ENCODE data around the gene MTHFR. TPM values are rescaled to one million over a fixed set of nuclear protein-coding genes. Genes with fewer than 3 reads are reported as not detected.

Gene MTHFR
- total RNA-seq, 2 donors from 2014 or later = 22.3 to 30.0 TPM

DNA sequence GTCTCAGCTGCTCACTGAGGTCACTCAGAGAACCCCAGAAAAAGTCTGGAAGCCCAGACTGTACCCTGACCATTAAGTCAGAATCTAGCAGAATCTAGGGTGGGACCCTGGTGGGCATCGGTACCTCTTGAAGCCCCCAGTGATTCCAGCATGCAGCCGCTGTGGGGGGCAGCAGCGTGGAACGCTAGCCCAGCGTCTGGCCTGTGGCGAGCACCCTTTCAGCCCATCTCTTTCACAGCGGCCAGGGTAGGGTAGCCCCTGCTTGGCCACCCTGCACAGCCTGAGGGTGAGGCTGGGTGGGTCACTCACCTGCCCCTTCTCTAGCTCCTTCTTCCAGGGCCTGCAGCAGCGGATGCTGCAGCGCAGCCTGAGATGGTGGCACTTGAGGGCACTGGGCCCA is 27.4 kb downstream of the MTHFR start:
- H3K36me3 Mint-ChIP-seq (ENCODE audit: low read depth) = no peaks in the 10 kb centered on the region
- 92 to 96% methylated on average over 4 to 9 of the region's 9 CpGs for WGBS, 2 experiments (ENCODE audit: insufficient coverage in 1 of 2, insufficient read length in 1 of 2)
- H3K4me1 ChIP-seq (ENCODE audit: control insufficient read depth, insufficient read depth, low read length) = no peaks in the 10 kb centered on the region
- H3K27ac Mint-ChIP-seq = no peak overlapping the region
- H3K4me3 Mint-ChIP-seq = no peak overlapping the region
- no peak overlapping the region for H3K9ac ChIP-seq (ENCODE audit: extremely low read depth, low read length, poor library complexity, severe bottlenecking)
- no peaks in the 10 kb centered on the region for H3K27me3 Mint-ChIP-seq (ENCODE audit: insufficient read depth)
- no peaks in the 10 kb centered on the region for H3K9me3 ChIP-seq (ENCODE audit: control insufficient read depth, low read length)
- no peaks in the 10 kb centered on the region for H3K36me3 ChIP-seq (ENCODE audit: control insufficient read depth, insufficient read depth, low read length)
- H3K4me3 ChIP-seq (ENCODE audit: low read length) = no peak overlapping the region
- TF ChIP-seq, protein P1, sequence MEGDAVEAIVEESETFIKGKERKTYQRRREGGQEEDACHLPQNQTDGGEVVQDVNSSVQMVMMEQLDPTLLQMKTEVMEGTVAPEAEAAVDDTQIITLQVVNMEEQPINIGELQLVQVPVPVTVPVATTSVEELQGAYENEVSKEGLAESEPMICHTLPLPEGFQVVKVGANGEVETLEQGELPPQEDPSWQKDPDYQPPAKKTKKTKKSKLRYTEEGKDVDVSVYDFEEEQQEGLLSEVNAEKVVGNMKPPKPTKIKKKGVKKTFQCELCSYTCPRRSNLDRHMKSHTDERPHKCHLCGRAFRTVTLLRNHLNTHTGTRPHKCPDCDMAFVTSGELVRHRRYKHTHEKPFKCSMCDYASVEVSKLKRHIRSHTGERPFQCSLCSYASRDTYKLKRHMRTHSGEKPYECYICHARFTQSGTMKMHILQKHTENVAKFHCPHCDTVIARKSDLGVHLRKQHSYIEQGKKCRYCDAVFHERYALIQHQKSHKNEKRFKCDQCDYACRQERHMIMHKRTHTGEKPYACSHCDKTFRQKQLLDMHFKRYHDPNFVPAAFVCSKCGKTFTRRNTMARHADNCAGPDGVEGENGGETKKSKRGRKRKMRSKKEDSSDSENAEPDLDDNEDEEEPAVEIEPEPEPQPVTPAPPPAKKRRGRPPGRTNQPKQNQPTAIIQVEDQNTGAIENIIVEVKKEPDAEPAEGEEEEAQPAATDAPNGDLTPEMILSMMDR (conservative IDR thresholded peaks at IDR 0.05) = no peak
- DNase-seq = no peak
- H3K27me3 ChIP-seq (ENCODE audit: control insufficient read depth, insufficient read depth, low read length, poor library complexity, severe bottlenecking) = no peaks in the 10 kb centered on the region
- H3K9me3 Mint-ChIP-seq = no peaks in the 10 kb centered on the region
- no peak overlapping the region for H3K27ac ChIP-seq (ENCODE audit: low read depth, low read length)
- H3K4me1 Mint-ChIP-seq = no peaks in the 10 kb centered on the region

DNA sequence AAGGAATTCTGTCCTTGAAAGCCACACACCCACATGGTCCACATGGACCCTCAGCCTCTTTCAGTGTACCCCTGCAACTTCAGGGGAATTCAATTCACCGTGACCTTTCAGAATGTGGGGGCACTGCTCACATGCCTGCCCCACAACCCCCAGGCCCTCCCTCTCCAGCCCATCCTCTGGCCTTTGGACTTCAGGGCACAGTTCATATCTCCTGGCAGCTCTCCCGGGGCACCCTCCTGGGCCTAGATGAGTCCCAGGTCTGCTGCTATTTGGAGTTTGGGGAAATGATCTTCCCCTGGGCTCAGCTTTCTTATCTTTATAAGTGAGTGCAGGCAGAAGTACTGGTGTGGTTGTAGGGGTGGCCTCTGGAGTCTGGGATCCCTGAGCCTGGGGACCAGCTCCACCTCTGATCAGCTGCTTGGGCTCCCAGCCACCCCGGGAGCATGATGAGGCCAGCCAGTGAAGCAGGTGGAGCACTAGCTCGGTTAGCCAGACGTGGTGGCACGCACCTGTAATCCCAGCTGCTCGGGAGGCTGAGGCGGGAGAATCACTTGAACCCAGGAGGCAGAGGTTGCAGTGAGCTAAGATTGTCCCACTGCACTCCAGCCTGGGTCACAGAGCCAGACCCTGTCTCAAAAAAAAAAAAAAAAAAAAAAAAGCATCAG is 28.0 kb downstream of the MTHFR start:
- TF ChIP-seq, protein P1 (conservative IDR thresholded peaks at IDR 0.05) = no peak
- H3K9me3 Mint-ChIP-seq = no peaks in the 10 kb centered on the region
- no peaks in the 10 kb centered on the region for H3K4me1 Mint-ChIP-seq
- DNase-seq = no peak
- Histone ChIP-seq H3K27me3 (ENCODE audit: control insufficient read depth, insufficient read depth, low read length, poor library complexity, severe bottlenecking) (no peaks in the 10 kb centered on the region), H3K27ac (ENCODE audit: low read depth, low read length) (no peak overlapping the region), H3K9me3 (ENCODE audit: control insufficient read depth, low read length) (no peaks in the 10 kb centered on the region), H3K36me3 (ENCODE audit: control insufficient read depth, insufficient read depth, low read length) (no peaks in the 10 kb centered on the region), H3K4me1 (ENCODE audit: control insufficient read depth, insufficient read depth, low read length) (no peaks in the 10 kb centered on the region), H3K9ac (ENCODE audit: extremely low read depth, low read length, poor library complexity, severe bottlenecking) (no peak overlapping the region), H3K4me3 (ENCODE audit: low read length) (no peak overlapping the region)
- no peak overlapping the region for H3K27ac Mint-ChIP-seq
- no peaks in the 10 kb centered on the region for H3K27me3 Mint-ChIP-seq (ENCODE audit: insufficient read depth)
- H3K36me3 Mint-ChIP-seq (ENCODE audit: low read depth) = no peaks in the 10 kb centered on the region
- no peak overlapping the region for H3K4me3 Mint-ChIP-seq
- 91 to 92% methylated on average over 6 to 8 of the region's 8 CpGs for WGBS, 2 experiments (ENCODE audit: insufficient coverage in 1 of 2, insufficient read length in 1 of 2)

DNA sequence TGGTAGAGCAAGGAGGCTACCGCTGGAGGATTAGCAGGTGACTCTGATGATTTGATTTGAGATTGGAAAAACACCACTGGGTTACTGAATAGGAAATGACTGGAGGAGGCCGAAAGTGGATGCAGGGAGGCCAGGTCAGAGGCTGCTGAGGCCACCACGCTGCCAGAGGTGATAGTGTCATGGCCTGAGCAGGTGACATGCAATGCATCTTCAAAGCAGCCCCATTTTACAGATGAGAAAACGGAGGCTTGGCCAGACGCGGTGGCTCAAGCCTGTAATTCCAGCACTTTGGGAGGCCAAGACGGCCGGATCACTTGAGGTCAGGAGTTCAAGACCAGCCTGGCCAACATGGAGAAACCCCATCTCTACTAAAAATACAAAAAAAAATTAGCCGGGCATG is 31.0 kb downstream of the MTHFR start:
- H3K27ac Mint-ChIP-seq = no peak overlapping the region
- H3K36me3 Mint-ChIP-seq (ENCODE audit: low read depth) = no peaks in the 10 kb centered on the region
- TF ChIP-seq, protein P1 (conservative IDR thresholded peaks at IDR 0.05) = no peak
- Histone ChIP-seq H3K4me1 (ENCODE audit: control insufficient read depth, insufficient read depth, low read length) (no peaks in the 10 kb centered on the region), H3K4me3 (ENCODE audit: low read length) (no peak overlapping the region), H3K9ac (ENCODE audit: extremely low read depth, low read length, poor library complexity, severe bottlenecking) (no peak overlapping the region), H3K36me3 (ENCODE audit: control insufficient read depth, insufficient read depth, low read length) (no peaks in the 10 kb centered on the region), H3K27ac (ENCODE audit: low read depth, low read length) (no peak overlapping the region), H3K9me3 (ENCODE audit: control insufficient read depth, low read length) (no peaks in the 10 kb centered on the region), H3K27me3 (ENCODE audit: control insufficient read depth, insufficient read depth, low read length, poor library complexity, severe bottlenecking) (no peaks in the 10 kb centered on the region)
- H3K27me3 Mint-ChIP-seq (ENCODE audit: insufficient read depth) = no peaks in the 10 kb centered on the region
- DNase-seq = no peak
- no peaks in the 10 kb centered on the region for H3K9me3 Mint-ChIP-seq
- WGBS, 2 experiments (ENCODE audit: insufficient coverage in 1 of 2, insufficient read length in 1 of 2) = 80 to 95% methylated on average over 3 to 9 of the region's 9 CpGs
- no peaks in the 10 kb centered on the region for H3K4me1 Mint-ChIP-seq
- H3K4me3 Mint-ChIP-seq = no peak overlapping the region
